ENCODE results near the gene TLR9. TPM values are rescaled to one million over a fixed set of nuclear protein-coding genes. Genes with fewer than 3 reads are reported as not detected.

TLR9 gene
- total RNA-seq, 2 experiments from 2014 or later, result 0.59 to 0.90 TPM

- no peak for DNase-seq
- CTCF ChIA-PET, result interaction anchor here (0.6 to 12.4 kb wide), 12 partner anchors 9 to 226 kb away, joined by 3 to 271 read pairs (median 8); partner anchors contain the start of genes TWF2 and WDR82
- H3K27me3 Mint-ChIP-seq, result no peaks in the 10 kb centered on the region
- H3K4me3 Mint-ChIP-seq, result peak overlapping the region; percentile 71
- H3K9me3 Mint-ChIP-seq, result no peaks in the 10 kb centered on the region
- peaks cover 83% of the 10 kb centered on the region for H3K4me1 Mint-ChIP-seq (ENCODE audit: low read depth)
- intact Hi-C loops (cut with micrococcal nuclease), result loop anchor here (5.0 kb wide), 1 partner anchor 225 kb away; the partner anchor contains the start of gene SEMA3G
- no peaks in the 10 kb centered on the region for H3K36me3 Mint-ChIP-seq
- POLR2A ChIA-PET, result interaction anchor here (0.7 to 1.4 kb wide), 4 partner anchors 17 to 58 kb away, joined by 4 to 5 read pairs (median 4); no protein-coding TSS in a partner anchor
- peak overlapping the region; percentile 86 for H3K27ac Mint-ChIP-seq
Observed at GRCh38 chr3:52222319-52223221, 2.9 kb downstream of the TLR9 start.

GRCh38 chr3:52221563-52222318, 3.7 kb downstream of the TLR9 start:
- ChIA-PET POLR2A (interaction anchor here (0.7 to 1.5 kb wide), 7 partner anchors 17 to 118 kb away, joined by 3 to 5 read pairs (median 4); partner anchors contain the start of gene TWF2), CTCF (interaction anchor here (1.0 to 12.4 kb wide), 21 partner anchors 10 to 226 kb away, joined by 3 to 271 read pairs (median 7); partner anchors contain the start of genes TWF2 and WDR82)
- intact Hi-C loops (cut with micrococcal nuclease), result loop anchor here (5.0 kb wide), 1 partner anchor 226 kb away; the partner anchor contains the start of gene SEMA3G
- Mint-ChIP-seq H3K27me3 (no peaks in the 10 kb centered on the region), H3K4me3 (peak overlapping the region; percentile 71), H3K9me3 (no peaks in the 10 kb centered on the region), H3K27ac (peak overlapping the region; percentile 86), H3K4me1 (ENCODE audit: low read depth) (peaks cover 89% of the 10 kb centered on the region), H3K36me3 (peaks cover under 1% of the 10 kb centered on the region)
- DNase-seq, result peak; percentile 78

GRCh38 chr3:52221141-52221562, 4.3 kb downstream of the TLR9 start:
- intact Hi-C loops (cut with micrococcal nuclease), result loop anchor here (5.0 kb wide), 1 partner anchor 226 kb away; the partner anchor contains the start of gene SEMA3G
- Mint-ChIP-seq H3K4me1 (ENCODE audit: low read depth) (peaks cover 88% of the 10 kb centered on the region), H3K27me3 (no peaks in the 10 kb centered on the region), H3K36me3 (peaks cover 1% of the 10 kb centered on the region), H3K4me3 (peak overlapping the region; percentile 71), H3K27ac (peak overlapping the region; percentile 86), H3K9me3 (no peaks in the 10 kb centered on the region)
- ChIA-PET CTCF (interaction anchor here (0.6 to 12.4 kb wide), 40 partner anchors 9 to 226 kb away, joined by 3 to 271 read pairs (median 5); partner anchors contain the start of genes GLYCTK, PPM1M, TWF2 and WDR82), POLR2A (interaction anchor here (0.9 to 1.5 kb wide), 5 partner anchors 18 to 118 kb away, joined by 3 to 4 read pairs (median 4); partner anchors contain the start of gene TWF2)
- DNase-seq, result no peak

GRCh38 chr3:52220380-52221026, 4.9 kb downstream of the TLR9 start:
- H3K27ac Mint-ChIP-seq, result peak overlapping the region; percentile 49
- no peaks in the 10 kb centered on the region for H3K27me3 Mint-ChIP-seq
- H3K9me3 Mint-ChIP-seq, result no peaks in the 10 kb centered on the region
- peaks cover 83% of the 10 kb centered on the region for H3K4me1 Mint-ChIP-seq (ENCODE audit: low read depth)
- peaks cover 3% of the 10 kb centered on the region for H3K36me3 Mint-ChIP-seq
- ChIA-PET POLR2A (interaction anchor here (0.7 to 1.5 kb wide), 6 partner anchors 14 to 119 kb away, joined by 3 to 4 read pairs (median 4); partner anchors contain the start of gene TWF2), CTCF (interaction anchor here (0.6 to 12.4 kb wide), 47 partner anchors 9 to 237 kb away, joined by 3 to 271 read pairs (median 5); partner anchors contain the start of genes ACY1, DUSP7, GLYCTK and PPM1M)
- peak; percentile 94 for DNase-seq
- intact Hi-C loops (cut with micrococcal nuclease), result loop anchor here (1.0 to 5.0 kb wide), 4 partner anchors 20 to 227 kb away; partner anchors contain the start of genes ALAS1 and SEMA3G
- H3K4me3 Mint-ChIP-seq, result no peak overlapping the region

GRCh38 chr3:52218937-52219650, 6.4 kb downstream of the TLR9 start:
- H3K27ac Mint-ChIP-seq, result peak overlapping the region; percentile 73
- H3K27me3 Mint-ChIP-seq, result no peaks in the 10 kb centered on the region
- H3K4me1 Mint-ChIP-seq (ENCODE audit: low read depth), result peaks cover 77% of the 10 kb centered on the region
- no peak for DNase-seq
- no peak overlapping the region for H3K4me3 Mint-ChIP-seq
- peaks cover 13% of the 10 kb centered on the region for H3K36me3 Mint-ChIP-seq
- POLR2A ChIA-PET, result interaction anchor here (0.9 to 1.3 kb wide), 3 partner anchors 19 to 120 kb away, joined by 3 to 6 read pairs (median 3); partner anchors contain the start of gene PPM1M
- no peaks in the 10 kb centered on the region for H3K9me3 Mint-ChIP-seq
- intact Hi-C loops (cut with micrococcal nuclease), result loop anchor here (5.0 kb wide), 2 partner anchors 62 to 217 kb away; no protein-coding TSS in a partner anchor
- CTCF ChIA-PET, result interaction anchor here (0.7 to 12.4 kb wide), 19 partner anchors 13 to 229 kb away, joined by 3 to 271 read pairs (median 4); partner anchors contain the start of genes DUSP7 and WDR82

GRCh38 chr3:52218454-52218853, 7.0 kb downstream of the TLR9 start:
- Mint-ChIP-seq H3K27ac (peak overlapping the region; percentile 73), H3K27me3 (no peaks in the 10 kb centered on the region), H3K4me3 (peak overlapping the region; percentile 40), H3K4me1 (ENCODE audit: low read depth) (peaks cover 71% of the 10 kb centered on the region), H3K36me3 (peaks cover 16% of the 10 kb centered on the region), H3K9me3 (no peaks in the 10 kb centered on the region)
- DNase-seq, result peak; percentile 66
- intact Hi-C loops (cut with micrococcal nuclease), result loop anchor here (5.0 kb wide), 2 partner anchors 61 to 216 kb away; no protein-coding TSS in a partner anchor
- CTCF ChIA-PET, result interaction anchor here (0.9 to 12.4 kb wide), 7 partner anchors 14 to 194 kb away, joined by 3 to 271 read pairs (median 4); partner anchors contain the start of gene WDR82
- POLR2A ChIA-PET, result interaction anchor here (1.3 kb wide), 1 partner anchor 28 kb away, joined by 3 read pairs; the partner anchor contains the start of gene PPM1M

GRCh38 chr3:52218026-52218425, 7.4 kb downstream of the TLR9 start:
- intact Hi-C loops (cut with micrococcal nuclease), result loop anchor here (5.0 kb wide), 2 partner anchors 61 to 216 kb away; no protein-coding TSS in a partner anchor
- H3K9me3 Mint-ChIP-seq, result no peaks in the 10 kb centered on the region
- POLR2A ChIA-PET, result interaction anchor here (1.3 kb wide), 1 partner anchor 28 kb away, joined by 3 read pairs; the partner anchor contains the start of gene PPM1M
- peak; percentile 10 for DNase-seq
- peaks cover 67% of the 10 kb centered on the region for H3K4me1 Mint-ChIP-seq (ENCODE audit: low read depth)
- CTCF ChIA-PET, result interaction anchor here (0.9 to 12.4 kb wide), 5 partner anchors 15 to 122 kb away, joined by 3 to 271 read pairs (median 50); partner anchors contain the start of gene WDR82
- H3K27ac Mint-ChIP-seq, result peak overlapping the region; percentile 73
- peak overlapping the region; percentile 40 for H3K4me3 Mint-ChIP-seq
- H3K27me3 Mint-ChIP-seq, result no peaks in the 10 kb centered on the region
- H3K36me3 Mint-ChIP-seq, result peaks cover 18% of the 10 kb centered on the region

GRCh38 chr3:52217409-52217805, 8.0 kb downstream of the TLR9 start:
- H3K4me1 Mint-ChIP-seq (ENCODE audit: low read depth), result peaks cover 61% of the 10 kb centered on the region
- H3K4me3 Mint-ChIP-seq, result peak overlapping the region; percentile 46
- H3K9me3 Mint-ChIP-seq, result no peaks in the 10 kb centered on the region
- ChIA-PET POLR2A (interaction anchor here (0.6 to 1.5 kb wide), 4 partner anchors 8 to 243 kb away, joined by 3 to 4 read pairs (median 3); partner anchors contain the start of genes ABHD14A and TLR9), CTCF (interaction anchor here (0.9 to 12.4 kb wide), 6 partner anchors 15 to 230 kb away, joined by 3 to 271 read pairs (median 3); no protein-coding TSS in a partner anchor)
- H3K27ac Mint-ChIP-seq, result peak overlapping the region; percentile 86
- peak; percentile 36 for DNase-seq
- peaks cover 22% of the 10 kb centered on the region for H3K36me3 Mint-ChIP-seq
- intact Hi-C loops (cut with micrococcal nuclease), result loop anchor here (5.0 kb wide), 2 partner anchors 60 to 215 kb away; no protein-coding TSS in a partner anchor
- no peaks in the 10 kb centered on the region for H3K27me3 Mint-ChIP-seq

- peak; percentile 75 for DNase-seq
- POLR2A ChIA-PET, result interaction anchor here (0.6 to 1.5 kb wide), 5 partner anchors 9 to 242 kb away, joined by 3 to 5 read pairs (median 3); partner anchors contain the start of genes ABHD14A and TLR9
- Mint-ChIP-seq H3K36me3 (peaks cover 27% of the 10 kb centered on the region), H3K9me3 (no peaks in the 10 kb centered on the region), H3K27me3 (no peaks in the 10 kb centered on the region), H3K4me3 (peak overlapping the region; percentile 46), H3K27ac (peak overlapping the region; percentile 86), H3K4me1 (ENCODE audit: low read depth) (peaks cover 55% of the 10 kb centered on the region)
- intact Hi-C loops (cut with micrococcal nuclease), result loop anchor here (5.0 kb wide), 2 partner anchors 59 to 214 kb away; no protein-coding TSS in a partner anchor
- CTCF ChIA-PET, result interaction anchor here (0.9 to 12.4 kb wide), 6 partner anchors 16 to 230 kb away, joined by 3 to 271 read pairs (median 3); no protein-coding TSS in a partner anchor
Observed at GRCh38 chr3:52216585-52217408, 8.6 kb downstream of the TLR9 start.
